ENCODE measurements around the gene GALK1. TPM values are rescaled to one million over a fixed set of nuclear protein-coding genes. Genes with fewer than 3 reads are reported as not detected.
A peak's percentile ranks its signal among the peaks of the same experiment; 100 is the strongest.

The GALK1 gene
- total and polyA plus RNA-seq, 2 of the 13 experiments (the other 11 are each of a cell fraction or from before 2014, with no cell fraction given): 59.9 to 93.6 TPM

DNA sequence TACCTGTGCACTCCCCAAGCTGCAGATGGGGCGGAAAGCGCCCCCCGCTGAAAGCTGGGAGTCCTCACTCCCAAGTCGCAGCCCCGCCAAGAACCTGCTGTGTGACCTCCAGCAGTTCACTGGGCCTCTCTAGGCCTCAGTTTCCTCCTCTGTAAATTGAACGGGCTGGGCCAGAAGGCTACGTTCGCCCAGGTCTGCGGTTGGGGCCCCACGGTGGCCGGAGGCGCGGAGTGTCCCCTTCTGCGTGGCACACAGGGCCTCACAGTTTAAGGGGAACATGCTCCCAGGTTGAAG is 628 bp downstream of the GALK1 start (continued):
- TF ChIP-seq, protein P1, sequence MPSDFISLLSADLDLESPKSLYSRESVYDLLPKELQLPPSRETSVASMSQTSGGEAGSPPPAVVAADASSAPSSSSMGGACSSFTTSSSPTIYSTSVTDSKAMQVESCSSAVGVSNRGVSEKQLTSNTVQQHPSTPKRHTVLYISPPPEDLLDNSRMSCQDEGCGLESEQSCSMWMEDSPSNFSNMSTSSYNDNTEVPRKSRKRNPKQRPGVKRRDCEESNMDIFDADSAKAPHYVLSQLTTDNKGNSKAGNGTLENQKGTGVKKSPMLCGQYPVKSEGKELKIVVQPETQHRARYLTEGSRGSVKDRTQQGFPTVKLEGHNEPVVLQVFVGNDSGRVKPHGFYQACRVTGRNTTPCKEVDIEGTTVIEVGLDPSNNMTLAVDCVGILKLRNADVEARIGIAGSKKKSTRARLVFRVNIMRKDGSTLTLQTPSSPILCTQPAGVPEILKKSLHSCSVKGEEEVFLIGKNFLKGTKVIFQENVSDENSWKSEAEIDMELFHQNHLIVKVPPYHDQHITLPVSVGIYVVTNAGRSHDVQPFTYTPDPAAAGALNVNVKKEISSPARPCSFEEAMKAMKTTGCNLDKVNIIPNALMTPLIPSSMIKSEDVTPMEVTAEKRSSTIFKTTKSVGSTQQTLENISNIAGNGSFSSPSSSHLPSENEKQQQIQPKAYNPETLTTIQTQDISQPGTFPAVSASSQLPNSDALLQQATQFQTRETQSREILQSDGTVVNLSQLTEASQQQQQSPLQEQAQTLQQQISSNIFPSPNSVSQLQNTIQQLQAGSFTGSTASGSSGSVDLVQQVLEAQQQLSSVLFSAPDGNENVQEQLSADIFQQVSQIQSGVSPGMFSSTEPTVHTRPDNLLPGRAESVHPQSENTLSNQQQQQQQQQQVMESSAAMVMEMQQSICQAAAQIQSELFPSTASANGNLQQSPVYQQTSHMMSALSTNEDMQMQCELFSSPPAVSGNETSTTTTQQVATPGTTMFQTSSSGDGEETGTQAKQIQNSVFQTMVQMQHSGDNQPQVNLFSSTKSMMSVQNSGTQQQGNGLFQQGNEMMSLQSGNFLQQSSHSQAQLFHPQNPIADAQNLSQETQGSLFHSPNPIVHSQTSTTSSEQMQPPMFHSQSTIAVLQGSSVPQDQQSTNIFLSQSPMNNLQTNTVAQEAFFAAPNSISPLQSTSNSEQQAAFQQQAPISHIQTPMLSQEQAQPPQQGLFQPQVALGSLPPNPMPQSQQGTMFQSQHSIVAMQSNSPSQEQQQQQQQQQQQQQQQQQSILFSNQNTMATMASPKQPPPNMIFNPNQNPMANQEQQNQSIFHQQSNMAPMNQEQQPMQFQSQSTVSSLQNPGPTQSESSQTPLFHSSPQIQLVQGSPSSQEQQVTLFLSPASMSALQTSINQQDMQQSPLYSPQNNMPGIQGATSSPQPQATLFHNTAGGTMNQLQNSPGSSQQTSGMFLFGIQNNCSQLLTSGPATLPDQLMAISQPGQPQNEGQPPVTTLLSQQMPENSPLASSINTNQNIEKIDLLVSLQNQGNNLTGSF (CRISPR knock-in tag; IDR thresholded peaks at IDR 0.05): 0 out of 2 replicates have a peak, but pooled peaks have one; percentile 12
- TF ChIP-seq, protein P2, sequence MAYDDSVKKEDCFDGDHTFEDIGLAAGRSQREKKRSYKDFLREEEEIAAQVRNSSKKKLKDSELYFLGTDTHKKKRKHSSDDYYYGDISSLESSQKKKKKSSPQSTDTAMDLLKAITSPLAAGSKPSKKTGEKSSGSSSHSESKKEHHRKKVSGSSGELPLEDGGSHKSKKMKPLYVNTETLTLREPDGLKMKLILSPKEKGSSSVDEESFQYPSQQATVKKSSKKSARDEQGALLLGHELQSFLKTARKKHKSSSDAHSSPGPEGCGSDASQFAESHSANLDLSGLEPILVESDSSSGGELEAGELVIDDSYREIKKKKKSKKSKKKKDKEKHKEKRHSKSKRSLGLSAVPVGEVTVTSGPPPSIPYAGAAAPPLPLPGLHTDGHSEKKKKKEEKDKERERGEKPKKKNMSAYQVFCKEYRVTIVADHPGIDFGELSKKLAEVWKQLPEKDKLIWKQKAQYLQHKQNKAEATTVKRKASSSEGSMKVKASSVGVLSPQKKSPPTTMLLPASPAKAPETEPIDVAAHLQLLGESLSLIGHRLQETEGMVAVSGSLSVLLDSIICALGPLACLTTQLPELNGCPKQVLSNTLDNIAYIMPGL (CRISPR knock-in tag; IDR thresholded peaks at IDR 0.05; ENCODE audit: borderline replicate concordance in 1 of 2, low read depth in 1 of 2): no peak
- TF ChIP-seq ZNF816 (CRISPR knock-in tag; IDR thresholded peaks at IDR 0.05; ENCODE audit: borderline replicate concordance) (no peak), FOXA3 (CRISPR knock-in tag; IDR thresholded peaks at IDR 0.05) (peak; percentile 0; the same call in 1 of the 2 replicates), ZNF232 (CRISPR knock-in tag; IDR thresholded peaks at IDR 0.05; ENCODE audit: borderline replicate concordance) (no peak), PAX8 (CRISPR knock-in tag; IDR thresholded peaks at IDR 0.05; ENCODE audit: borderline replicate concordance) (no peak), ATM (IDR thresholded peaks at IDR 0.05; ENCODE audit: borderline replicate concordance) (no peak), ZNF292 (CRISPR knock-in tag; IDR thresholded peaks at IDR 0.05; ENCODE audit: borderline replicate concordance, low read depth) (0 out of 2 replicates have a peak, but pooled peaks have one; percentile 11), ZNF383 (CRISPR knock-in tag; IDR thresholded peaks at IDR 0.05; ENCODE audit: borderline replicate concordance) (no peak), ZNF20 (CRISPR knock-in tag; IDR thresholded peaks at IDR 0.05) (no peak), ZNF670 (CRISPR knock-in tag; IDR thresholded peaks at IDR 0.05; ENCODE audit: borderline replicate concordance) (peak; percentile 54; the same call in 1 of the 2 replicates), ZNF331 (CRISPR knock-in tag; IDR thresholded peaks at IDR 0.05) (peak; percentile 13; the same call in 1 of the 2 replicates), U2AF1 (optimal IDR thresholded peaks at IDR 0.05; ENCODE audit: low read depth, low read length) (no peak), TAF15 (IDR thresholded peaks at IDR 0.05; ENCODE audit: low read depth, low read length, poor library complexity, severe bottlenecking) (no peak), ZFP37 (CRISPR knock-in tag; IDR thresholded peaks at IDR 0.05; ENCODE audit: borderline replicate concordance) (peak; percentile 11; the same call in 1 of the 2 replicates), SAP130 (CRISPR knock-in tag; IDR thresholded peaks at IDR 0.05; ENCODE audit: low read depth) (no peak), KAT2B (IDR thresholded peaks at IDR 0.05; ENCODE audit: borderline replicate concordance, low read depth, low read length) (no peak), ZNF790 (CRISPR knock-in tag; IDR thresholded peaks at IDR 0.05; ENCODE audit: borderline replicate concordance) (no peak), NCOA2 (CRISPR knock-in tag; IDR thresholded peaks at IDR 0.05) (no peak)
- TF ChIP-seq, protein P3, sequence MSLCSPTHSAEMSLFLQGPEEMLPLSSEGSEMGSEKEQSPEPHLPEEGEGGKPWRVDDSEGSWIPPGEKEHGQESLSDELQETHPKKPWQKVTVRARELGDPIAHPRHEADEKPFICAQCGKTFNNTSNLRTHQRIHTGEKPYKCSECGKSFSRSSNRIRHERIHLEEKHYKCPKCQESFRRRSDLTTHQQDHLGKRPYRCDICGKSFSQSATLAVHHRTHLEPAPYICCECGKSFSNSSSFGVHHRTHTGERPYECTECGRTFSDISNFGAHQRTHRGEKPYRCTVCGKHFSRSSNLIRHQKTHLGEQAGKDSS (CRISPR knock-in tag; IDR thresholded peaks at IDR 0.05; ENCODE audit: borderline replicate concordance, low read depth): no peak; the same call in 1 of the 2 replicates
- TF ChIP-seq, protein P4, sequence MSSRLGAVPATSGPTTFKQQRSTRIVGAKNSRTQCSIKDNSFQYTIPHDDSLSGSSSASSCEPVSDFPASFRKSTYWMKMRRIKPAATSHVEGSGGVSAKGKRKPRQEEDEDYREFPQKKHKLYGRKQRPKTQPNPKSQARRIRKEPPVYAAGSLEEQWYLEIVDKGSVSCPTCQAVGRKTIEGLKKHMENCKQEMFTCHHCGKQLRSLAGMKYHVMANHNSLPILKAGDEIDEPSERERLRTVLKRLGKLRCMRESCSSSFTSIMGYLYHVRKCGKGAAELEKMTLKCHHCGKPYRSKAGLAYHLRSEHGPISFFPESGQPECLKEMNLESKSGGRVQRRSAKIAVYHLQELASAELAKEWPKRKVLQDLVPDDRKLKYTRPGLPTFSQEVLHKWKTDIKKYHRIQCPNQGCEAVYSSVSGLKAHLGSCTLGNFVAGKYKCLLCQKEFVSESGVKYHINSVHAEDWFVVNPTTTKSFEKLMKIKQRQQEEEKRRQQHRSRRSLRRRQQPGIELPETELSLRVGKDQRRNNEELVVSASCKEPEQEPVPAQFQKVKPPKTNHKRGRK (CRISPR knock-in tag; IDR thresholded peaks at IDR 0.05): 0 out of 2 replicates have a peak, but pooled peaks have one; percentile 51

Measured in HepG2 (cell line).